NCI-H345 treated with DMSO at 0.1 percent for 48 hours (cell line): ENCODE data around the gene DOLPP1.

Experiments used
- DNase-seq: peaks from one replicate; lab custom pipeline; 2025; ENCODE audit not compliant: unreplicated experiment; lab: John Stamatoyannopoulos, UW

The DOLPP1 gene

DNA sequence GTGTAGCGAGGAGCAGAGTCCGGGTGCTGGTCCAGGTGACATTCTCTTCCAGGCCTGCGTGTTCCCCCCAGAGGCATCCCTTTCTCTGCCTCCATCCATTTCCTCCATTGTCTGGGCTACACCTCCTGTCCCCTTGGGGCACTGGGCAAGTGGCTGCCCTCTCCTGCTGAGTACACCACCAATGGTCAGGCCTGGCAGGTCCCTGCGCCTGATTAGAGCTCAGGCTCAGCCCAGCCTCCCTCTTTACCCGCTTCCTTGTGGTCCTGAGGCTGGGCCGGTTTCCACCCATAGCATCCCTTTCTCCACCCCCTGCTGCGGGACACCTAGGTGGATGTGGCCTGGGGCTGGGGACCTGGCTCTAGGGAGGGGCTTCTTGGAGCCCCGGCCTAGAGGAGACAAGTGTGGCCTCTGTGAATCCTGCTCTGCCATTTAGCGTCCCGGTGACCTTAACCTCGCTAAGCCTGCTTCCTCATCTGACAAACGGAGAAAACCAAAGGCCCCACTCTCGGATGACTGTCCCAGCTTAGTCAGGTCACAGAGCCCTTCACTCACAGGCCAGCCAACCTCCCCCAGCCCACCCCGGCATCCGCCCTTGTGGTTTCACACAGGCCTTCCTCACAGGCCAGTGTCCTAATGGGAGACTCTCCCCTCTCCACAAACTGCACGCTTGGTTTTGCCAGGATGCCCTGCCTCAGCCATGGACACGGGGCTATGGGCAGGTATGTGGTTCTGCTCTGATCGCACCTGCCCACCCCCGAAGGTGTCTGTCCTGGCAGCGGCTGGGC lies 12.9 kb downstream of the DOLPP1 start:
- no peak for DNase-seq

DNA sequence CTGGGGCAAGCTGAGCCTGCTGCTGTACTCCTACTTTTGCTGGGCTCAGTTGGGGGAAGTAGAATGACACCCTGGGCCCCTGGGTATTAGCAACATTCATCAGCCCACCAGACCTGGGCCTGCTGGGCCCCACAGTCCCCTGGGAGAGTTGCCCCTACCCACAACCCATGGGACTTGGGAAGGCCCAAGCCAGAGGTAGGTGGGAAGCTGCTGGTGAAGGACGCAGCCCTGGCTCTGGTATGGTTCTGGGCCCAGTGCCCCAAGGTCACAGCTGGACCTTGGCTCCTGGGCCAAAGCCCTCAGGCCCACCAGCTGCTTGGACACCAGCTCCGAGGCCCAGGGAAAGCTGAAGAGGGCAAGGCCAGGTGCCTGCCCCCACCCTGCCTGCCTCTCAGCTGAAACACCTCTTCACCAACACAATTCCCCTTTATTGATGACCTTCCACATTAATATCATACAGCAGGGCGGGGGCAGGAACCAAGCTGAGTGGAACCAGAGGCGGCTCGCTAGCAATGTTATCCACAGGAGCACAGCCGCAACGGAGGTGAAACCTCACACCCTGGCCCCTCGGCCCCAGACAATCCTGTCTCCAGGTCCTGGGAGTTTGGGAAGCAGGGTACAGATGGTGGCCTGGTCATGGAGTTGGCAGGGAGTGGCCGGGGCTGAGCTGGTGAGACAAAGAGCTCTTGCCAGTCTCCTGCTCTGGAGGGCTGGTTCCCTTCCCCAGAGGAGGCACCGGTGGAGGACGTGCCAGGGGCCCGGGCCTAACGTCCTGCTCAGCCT lies 13.7 kb downstream of the DOLPP1 start:
- no peak for DNase-seq

DNA sequence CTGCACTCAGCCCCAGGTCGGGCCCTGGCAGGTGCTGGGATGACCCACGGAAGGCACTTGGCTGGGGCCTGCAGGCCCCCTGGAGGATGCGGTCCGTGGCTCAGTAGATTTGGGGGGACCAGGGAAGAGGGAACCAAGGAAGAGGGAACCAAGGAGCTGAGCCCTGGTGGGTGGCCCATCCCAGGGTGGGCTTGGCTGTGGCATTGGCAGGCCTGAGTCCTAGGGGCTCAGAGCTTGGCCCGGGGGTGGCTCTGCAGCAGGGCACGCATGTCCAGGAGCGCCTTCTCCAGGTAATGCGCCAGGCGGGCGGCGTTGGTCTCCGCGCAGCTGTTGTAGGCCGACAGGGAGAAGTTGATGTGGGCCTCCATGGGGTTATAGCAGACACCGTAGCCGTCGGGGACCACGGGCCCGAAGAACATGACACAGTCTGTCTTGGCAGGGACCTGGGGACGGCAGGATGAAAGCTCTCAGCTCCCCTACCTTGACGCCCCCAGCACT lies 14.3 kb downstream of the DOLPP1 start:
- DNase-seq: no peak

DNA sequence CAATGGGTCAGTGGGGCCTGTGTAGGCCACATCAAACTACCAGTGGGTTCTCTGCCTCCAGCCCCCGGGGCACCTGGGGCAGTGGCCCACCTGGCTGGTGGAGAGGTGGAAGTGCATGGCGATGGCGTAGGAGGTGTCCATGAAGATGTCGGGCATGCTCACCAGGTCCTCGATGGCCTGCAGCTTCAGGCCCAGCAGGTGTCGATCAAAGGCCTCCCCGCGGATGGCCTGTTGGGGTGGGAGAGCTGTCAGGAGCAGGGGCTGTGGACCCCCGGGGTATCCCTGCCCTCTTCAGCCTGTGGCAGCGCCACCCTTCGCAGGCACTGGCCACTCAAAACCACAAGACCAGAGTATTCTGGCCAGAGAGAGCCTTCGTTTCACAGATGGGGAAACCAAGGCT lies 15.0 kb downstream of the DOLPP1 start:
- DNase-seq: no peak

DNA sequence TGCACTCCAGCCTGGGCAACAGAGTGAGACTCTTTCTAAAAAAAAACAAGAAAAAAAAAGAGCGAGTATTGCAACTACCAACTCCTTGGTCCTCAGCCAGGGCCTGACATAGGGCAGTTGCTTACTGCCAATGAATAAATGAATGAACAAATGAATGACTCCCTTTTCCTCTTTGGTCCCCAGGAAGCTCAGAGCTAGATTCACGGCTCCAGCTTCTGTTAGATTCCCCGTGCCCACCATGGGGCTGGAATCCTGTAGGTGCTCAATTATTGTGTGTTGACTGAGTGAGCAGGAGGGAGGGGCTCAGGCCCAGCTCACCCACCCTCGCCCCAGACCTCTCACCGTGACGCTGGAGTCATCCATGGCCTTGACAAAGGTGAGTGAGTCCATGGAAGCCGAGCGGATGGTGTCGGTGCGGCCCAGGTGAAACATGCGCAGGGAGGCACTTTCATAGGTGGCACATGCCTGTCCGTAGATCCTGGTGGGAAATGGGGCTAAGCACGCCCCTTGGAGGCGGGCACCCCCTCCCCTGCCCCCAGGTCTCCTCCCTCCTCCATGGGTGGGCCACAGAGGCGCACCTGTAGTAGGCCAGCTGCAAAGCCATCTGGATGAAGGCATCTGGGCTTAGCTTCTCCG lies 16.9 kb downstream of the DOLPP1 start:
- DNase-seq: no peak

DNA sequence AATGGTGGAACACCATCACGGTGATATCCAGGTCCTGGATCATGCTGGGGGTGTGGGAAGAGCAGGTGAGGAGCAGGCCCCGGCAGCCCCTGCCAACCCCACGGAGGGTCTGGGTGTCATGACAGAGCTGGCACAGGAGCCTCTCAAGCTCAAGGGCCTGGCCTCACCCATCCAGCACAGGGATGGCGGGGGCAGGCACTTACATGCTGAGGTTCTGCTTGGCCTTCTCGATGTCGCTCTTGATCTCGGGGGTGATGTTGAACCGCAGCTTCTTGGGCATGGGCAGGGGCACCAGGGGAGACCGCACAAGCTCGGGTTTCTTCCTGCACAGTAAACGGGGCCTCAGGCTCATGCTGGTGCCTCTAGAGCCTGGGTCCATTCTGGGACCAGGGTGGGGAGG lies 17.4 kb downstream of the DOLPP1 start:
- DNase-seq: no peak

GRCh38 chr9:129100383-129101169 lies 19.7 kb downstream of the DOLPP1 start:
- no peak for DNase-seq

DNA sequence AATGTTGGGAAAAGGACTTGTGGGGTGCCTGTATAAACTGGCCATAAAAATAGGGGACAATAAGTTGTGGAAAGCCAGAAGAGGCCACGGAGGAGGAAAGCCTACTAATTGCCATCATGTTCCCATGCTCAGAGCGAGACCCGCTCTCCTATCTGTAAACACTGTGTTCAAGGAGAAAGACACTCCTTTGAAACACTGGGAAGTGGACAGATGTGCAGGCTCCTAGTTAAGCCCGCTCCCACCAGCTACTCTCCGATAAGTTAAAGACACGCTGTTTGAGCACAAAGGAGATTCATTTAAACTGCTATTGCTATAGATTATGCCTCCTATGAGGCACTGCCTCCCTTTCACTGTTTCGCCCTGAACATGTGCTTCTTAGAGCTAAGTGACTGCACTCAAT lies 20.4 kb downstream of the DOLPP1 start:
- DNase-seq: no peak

DNA sequence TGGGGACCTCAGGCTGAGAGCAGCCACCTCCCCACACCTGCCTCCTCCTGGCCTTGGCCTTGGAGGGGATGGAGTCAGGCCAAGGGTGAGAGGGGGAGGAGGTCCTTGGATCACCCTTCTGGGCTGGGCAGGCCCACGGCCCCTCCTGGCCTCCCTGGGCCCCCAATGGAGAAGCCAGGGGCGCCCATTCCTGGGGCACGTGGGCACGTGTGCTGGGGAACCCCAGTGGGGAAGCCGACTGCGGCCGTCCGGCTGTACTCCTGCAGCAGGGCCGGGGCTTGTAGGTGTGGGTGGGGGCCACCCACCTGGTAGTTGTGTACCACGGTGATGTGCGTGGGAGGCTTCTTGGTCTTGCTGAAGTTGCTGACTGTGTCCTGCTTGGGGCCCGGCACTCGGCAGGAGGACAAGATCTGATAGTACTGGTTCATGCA lies 21.2 kb downstream of the DOLPP1 start:
- no peak for DNase-seq

DNA sequence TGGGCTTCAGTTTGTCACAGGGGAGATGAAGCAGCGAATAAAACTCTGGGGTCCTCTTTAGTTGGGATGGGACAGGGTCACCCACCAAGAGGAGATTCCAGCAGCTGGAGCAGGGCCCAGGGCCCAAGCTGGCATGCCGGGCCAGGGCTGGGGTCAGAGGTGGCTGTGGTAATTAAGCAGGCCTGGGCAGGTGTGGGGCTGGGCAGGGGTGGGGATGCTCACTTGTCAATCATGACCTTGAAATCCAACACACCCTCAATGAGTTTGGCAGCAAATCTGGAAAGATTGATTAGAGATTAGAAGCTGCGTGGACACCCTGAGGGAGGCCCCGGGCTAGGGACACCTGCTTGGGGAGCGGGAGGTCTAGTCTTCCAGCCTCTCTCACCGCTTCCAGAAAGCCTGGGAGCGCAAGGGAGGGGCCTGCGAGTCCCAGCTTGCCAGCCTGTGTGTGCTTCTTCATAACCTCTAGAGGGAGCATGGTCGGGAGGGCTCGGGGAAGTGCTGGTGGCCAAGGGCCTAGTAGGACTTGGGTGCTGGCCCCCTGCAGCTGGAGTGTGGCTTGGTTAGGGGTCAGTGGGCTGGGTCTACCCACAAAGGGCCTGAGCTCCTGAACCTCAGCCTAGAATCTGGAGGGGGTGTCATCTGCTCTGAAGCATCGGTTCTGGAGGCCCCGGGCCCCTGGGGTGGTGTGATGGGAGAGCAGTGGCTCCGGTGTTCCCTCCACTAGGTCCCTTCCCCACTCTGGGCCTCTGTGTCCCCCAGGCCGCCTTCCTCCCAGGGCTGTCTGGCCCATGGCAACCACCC lies 22.1 kb downstream of the DOLPP1 start:
- DNase-seq: peak; percentile 40

GRCh38 chr9:129103595-129103965 lies 22.7 kb downstream of the DOLPP1 start:
- no peak for DNase-seq

DNA sequence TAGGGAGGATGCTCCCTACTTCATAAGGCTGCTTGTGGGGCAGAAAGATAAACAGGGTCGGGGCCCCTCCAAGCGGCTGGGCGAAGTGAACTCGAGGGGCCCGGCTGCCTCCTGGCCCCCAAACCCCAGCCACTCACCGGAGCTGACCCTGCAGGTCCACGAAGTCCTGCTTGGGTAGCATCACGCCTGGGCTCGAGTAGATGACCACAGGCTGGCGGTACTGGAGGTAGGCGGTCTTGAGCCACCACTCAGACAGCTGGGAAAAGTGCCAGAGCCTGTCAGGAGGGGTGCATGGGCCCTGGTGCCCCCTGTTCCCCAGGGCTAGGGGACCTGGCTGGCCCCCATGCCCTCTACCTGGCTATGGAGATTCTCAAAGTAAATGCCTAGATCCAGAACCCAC lies 23.1 kb downstream of the DOLPP1 start:
- no peak for DNase-seq

DNA sequence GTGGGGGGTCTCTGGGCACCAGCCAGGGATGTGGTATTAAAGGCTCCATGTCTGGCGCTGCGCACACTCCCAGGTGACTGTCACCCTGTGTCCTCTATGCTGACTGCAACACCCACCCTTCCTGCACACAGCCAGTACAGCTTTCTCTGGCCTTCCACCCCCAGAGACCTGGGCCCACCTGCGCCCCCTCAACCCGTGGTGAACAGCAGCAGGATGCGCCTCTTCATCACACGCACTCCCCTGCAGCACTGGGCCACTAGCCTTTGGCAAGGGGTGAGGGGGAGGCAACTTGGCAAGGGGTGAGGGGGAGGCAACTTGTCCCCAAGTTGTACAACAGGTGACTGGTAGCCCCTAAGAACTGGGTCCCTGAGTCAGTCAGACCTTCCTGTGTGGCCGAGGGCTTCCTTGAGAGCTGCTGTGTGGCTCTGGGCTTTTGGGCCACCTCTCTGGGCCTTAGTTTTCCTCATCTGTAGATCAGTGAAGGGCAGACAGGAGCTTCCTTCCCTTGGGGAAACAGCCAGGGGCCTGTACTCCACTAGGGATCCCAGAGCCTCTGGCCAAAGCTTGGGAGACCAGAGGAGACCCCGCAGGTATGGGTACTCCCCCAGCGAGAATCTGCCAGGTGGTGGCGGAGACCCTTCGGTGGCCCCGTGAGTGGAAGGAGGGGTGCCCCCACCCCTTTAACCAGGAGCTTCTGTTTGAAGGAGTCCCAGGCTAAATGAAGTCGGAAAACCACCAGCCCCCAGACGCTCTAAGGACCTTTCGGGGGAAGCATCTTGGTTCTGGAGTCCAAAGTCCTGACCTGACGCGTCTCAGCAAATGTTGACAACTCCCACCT lies 25.2 kb downstream of the DOLPP1 start:
- no peak for DNase-seq

- no peak for DNase-seq
Measured at GRCh38 chr9:129107651-129108050, 26.7 kb downstream of the DOLPP1 start.

DNA sequence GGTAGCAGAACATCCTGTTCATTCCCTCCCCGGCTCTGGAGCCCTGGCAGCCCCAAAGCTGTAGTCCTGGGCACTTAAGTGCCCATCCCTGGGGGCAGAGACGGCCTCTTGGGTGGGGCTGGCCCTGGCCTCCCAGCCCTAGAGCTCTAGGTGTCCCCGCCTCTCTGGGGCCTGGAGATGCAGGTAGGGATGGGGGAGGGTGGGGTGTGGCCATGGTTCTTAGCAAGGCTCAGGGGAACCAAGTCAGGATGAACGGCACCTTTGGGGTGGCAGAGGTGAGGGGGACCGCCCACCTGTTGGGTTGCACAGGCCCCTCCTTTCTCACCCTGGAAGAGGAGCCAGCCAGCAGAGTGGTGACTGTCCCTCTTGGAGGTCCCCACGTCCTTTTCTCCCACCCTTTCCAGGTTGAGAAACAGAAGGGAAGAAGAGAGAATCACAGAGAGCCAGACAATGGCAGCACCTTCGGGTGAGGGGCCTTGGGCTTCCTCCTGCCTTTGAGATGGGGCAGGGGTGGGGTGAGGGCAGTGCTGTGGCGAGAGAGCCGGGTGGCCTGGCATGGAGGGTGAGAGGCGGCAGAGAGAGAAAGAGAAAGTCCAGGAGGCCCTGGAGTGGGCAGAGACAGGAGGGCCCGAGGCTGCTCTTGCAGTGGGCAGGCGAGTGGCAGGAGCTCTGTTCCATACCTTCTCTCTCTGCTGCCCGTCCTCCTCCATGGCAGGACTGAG lies 27.3 kb downstream of the DOLPP1 start:
- DNase-seq: no peak

- DNase-seq: no peak
Measured at GRCh38 chr9:129108805-129109536, 28.1 kb downstream of the DOLPP1 start.

- DNase-seq: no peak
Measured at GRCh38 chr9:129109537-129109903, 28.6 kb downstream of the DOLPP1 start.
